Uterus (tissue), 2 donors: ENCODE results near the gene LHPP.

Experiments used
- POLR2A ChIP-seq, 2 donors: fragments of 450-650 bp; IDR thresholded peaks; one replicate each; pipeline ENCODE4 v1.6.1; 2016; ENCODE audit warnings: antibody characterized with exemption in 2 of 2, mild to moderate bottlenecking in 1 of 2, moderate library complexity in 1 of 2
- TF ChIP-seq, protein P1 (sequence below), 4 experiments: fragments of 200-600 bp in 2 of 4; fragments of 450-650 bp in 2 of 4; sonication (generic) in 2 of 4; IDR thresholded peaks; one replicate each; pipeline ENCODE4 v1.5.1; 2016 to 2019; ENCODE audit warnings: antibody characterized with exemption in 4 of 4, mild to moderate bottlenecking in 2 of 4, moderate library complexity in 1 of 4

DNA sequence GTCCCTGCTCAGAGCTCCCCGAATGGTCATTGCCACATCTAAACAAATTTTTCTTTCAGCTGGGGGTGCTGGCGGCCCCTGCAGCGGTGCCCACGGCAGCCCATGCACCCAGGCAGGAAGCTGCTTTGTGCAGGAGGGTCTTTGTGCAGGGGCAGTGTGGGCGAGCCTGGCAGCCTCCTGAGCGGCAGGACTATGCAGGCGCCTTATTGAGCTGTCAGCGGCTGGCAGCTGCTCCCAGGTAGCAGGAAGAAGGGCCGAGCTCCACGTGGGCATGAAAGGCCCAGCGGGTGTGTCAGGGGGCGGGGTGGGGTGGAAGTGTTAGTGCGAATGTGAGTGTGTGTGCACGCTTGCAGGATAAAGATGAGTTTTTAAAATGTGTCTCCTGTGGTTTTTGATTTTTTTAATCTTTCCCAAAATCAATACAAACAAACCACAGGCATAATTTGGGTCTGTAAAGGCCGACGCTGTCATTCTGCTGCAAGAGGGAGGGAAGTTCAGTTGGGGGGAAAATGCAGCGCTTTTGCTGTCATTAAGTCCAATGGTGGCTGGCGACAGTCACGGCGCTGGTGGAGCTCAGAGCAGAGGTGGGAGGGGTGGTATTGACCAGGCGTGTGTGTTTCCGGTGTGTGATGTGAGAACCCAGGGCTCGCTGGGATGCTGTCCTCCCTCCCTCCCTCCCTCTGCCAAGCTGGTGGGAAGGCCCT, 83.9 kb downstream of the LHPP start:
- TF ChIP-seq, protein P1, sequence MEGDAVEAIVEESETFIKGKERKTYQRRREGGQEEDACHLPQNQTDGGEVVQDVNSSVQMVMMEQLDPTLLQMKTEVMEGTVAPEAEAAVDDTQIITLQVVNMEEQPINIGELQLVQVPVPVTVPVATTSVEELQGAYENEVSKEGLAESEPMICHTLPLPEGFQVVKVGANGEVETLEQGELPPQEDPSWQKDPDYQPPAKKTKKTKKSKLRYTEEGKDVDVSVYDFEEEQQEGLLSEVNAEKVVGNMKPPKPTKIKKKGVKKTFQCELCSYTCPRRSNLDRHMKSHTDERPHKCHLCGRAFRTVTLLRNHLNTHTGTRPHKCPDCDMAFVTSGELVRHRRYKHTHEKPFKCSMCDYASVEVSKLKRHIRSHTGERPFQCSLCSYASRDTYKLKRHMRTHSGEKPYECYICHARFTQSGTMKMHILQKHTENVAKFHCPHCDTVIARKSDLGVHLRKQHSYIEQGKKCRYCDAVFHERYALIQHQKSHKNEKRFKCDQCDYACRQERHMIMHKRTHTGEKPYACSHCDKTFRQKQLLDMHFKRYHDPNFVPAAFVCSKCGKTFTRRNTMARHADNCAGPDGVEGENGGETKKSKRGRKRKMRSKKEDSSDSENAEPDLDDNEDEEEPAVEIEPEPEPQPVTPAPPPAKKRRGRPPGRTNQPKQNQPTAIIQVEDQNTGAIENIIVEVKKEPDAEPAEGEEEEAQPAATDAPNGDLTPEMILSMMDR (IDR thresholded peaks at IDR 0.05): no peak
- no peak for TF ChIP-seq POLR2A (IDR thresholded peaks at IDR 0.05)
